GM18499 (cell line): Measurements from ENCODE around the gene LGMN.
"Not testable (repeated sequence)": the region's sequence is repeated elsewhere in the genome, so short reads cannot be mapped to it uniquely, and the experiment has no call there.

ENCODE experiments used
- ATAC-seq: cut with Tn5 transposase; IDR thresholded peaks from one replicate; pipeline ENCODE4 v1.9.1; 2021; ENCODE audit warnings: moderate number of reproducible peaks; ENCODE audit not compliant: insufficient read depth, unreplicated experiment

Gene LGMN

GRCh38 chr14:92763666-92764631 lies 15.5 kb upstream of the LGMN start:
- ATAC-seq, result not testable (repeated sequence)

- ATAC-seq, result no peak
Observed at GRCh38 chr14:92760524-92760805, 12.0 kb upstream of the LGMN start.

GRCh38 chr14:92759679-92760523 lies 11.5 kb upstream of the LGMN start:
- no peak for ATAC-seq

- ATAC-seq, result no peak
Observed at GRCh38 chr14:92759300-92759678, 10.9 kb upstream of the LGMN start.

- no peak for ATAC-seq
Observed at GRCh38 chr14:92756446-92756845, 8.0 kb upstream of the LGMN start.

GRCh38 chr14:92755495-92755894 lies 7.1 kb upstream of the LGMN start:
- no peak for ATAC-seq

GRCh38 chr14:92754966-92755365 lies 6.5 kb upstream of the LGMN start:
- ATAC-seq, result no peak

- ATAC-seq, result no peak
Observed at GRCh38 chr14:92753250-92753649, 4.8 kb upstream of the LGMN start.

- no peak for ATAC-seq
Observed at GRCh38 chr14:92751819-92752218, 3.4 kb upstream of the LGMN start.

- no peak for ATAC-seq
Observed at GRCh38 chr14:92750994-92751400, 2.6 kb upstream of the LGMN start.

GRCh38 chr14:92750222-92750728 lies 1.8 kb upstream of the LGMN start:
- not testable (repeated sequence) for ATAC-seq

- no peak for ATAC-seq
Observed at GRCh38 chr14:92747701-92748258, 647 bp downstream of the LGMN start.

- ATAC-seq, result no peak
Observed at GRCh38 chr14:92744198-92744597, 4.2 kb downstream of the LGMN start.

- ATAC-seq, result no peak
Observed at GRCh38 chr14:92740440-92740839, 8.0 kb downstream of the LGMN start.

- ATAC-seq, result no peak
Observed at GRCh38 chr14:92737619-92738188, 10.7 kb downstream of the LGMN start.

GRCh38 chr14:92737206-92737605 lies 11.2 kb downstream of the LGMN start:
- no peak for ATAC-seq

GRCh38 chr14:92735344-92735743 lies 13.1 kb downstream of the LGMN start:
- ATAC-seq, result no peak

- ATAC-seq, result no peak
Observed at GRCh38 chr14:92734618-92735017, 13.8 kb downstream of the LGMN start.

- ATAC-seq, result no peak
Observed at GRCh38 chr14:92733007-92733406, 15.4 kb downstream of the LGMN start.

- ATAC-seq, result no peak
Observed at GRCh38 chr14:92731622-92732115, 16.8 kb downstream of the LGMN start.
